Keratinocyte (primary cell): ENCODE results near the gene FAM83G. TPM values are rescaled to one million over a fixed set of nuclear protein-coding genes. Genes with fewer than 3 reads are reported as not detected.

Experiments used
- DNase-seq: peaks from one replicate; pipeline ENCODE4 v3.0.0-alpha.2; 2011; ENCODE audit warnings: low read depth, missing footprints, low spot score
- FAIRE-seq: peaks from 2 replicates; lab custom pipeline; 2011; peaks lifted over from hg19 to GRCh38; lab: Jason Lieb, UNC
- H2AFZ ChIP-seq: 2 replicates; pipeline ENCODE4 v1.6.0; 2012; ENCODE audit warnings: low read length, control low read depth, inconsistent platforms; ENCODE audit not compliant: control insufficient read depth
- H3K27ac ChIP-seq: 2 replicates; pipeline ENCODE4 v1.5.1; 2011; ENCODE audit warnings: low read length; ENCODE audit not compliant: control insufficient read depth, insufficient read depth
- H3K27me3 ChIP-seq: 3 replicates; pipeline ENCODE4 v1.6.0; 2011; ENCODE audit warnings: low read length; ENCODE audit not compliant: control insufficient read depth, insufficient read depth; ENCODE audit errors: extremely low read depth
- H3K36me3 ChIP-seq, 2 experiments: 2 replicates in 1 of 2; 3 replicates in 1 of 2; pipeline ENCODE4 v1.5.1; 2011; ENCODE audit warnings: low read length in 2 of 2, mild to moderate bottlenecking in 1 of 2; ENCODE audit not compliant: control insufficient read depth in 2 of 2, insufficient read depth in 2 of 2; ENCODE audit errors: extremely low read depth in 1 of 2
- H3K4me1 ChIP-seq: 3 replicates; pipeline ENCODE4 v1.5.1; 2011; ENCODE audit warnings: low read length; ENCODE audit not compliant: control insufficient read depth, insufficient read depth; ENCODE audit errors: extremely low read depth
- H3K4me2 ChIP-seq: 3 replicates; pipeline ENCODE4 v1.6.0; 2011; ENCODE audit warnings: low read depth, low read length; ENCODE audit not compliant: control insufficient read depth, insufficient read depth; ENCODE audit errors: extremely low read depth
- H3K4me3 ChIP-seq, 3 experiments: fragments of 200-600 bp in 1 of 3; sonication (generic) in 1 of 3; 2 replicates in 2 of 3; 3 replicates in 1 of 3; pipeline ENCODE4 v1.5.1; 2011 to 2016; ENCODE audit warnings: low read length in 3 of 3, mild to moderate bottlenecking in 3 of 3, control low read depth in 2 of 3, inconsistent platforms in 1 of 3, low read depth in 1 of 3, mixed read lengths in 1 of 3, mixed run types in 1 of 3, moderate library complexity in 1 of 3; ENCODE audit not compliant: control insufficient read depth in 2 of 3, insufficient read depth in 2 of 3; ENCODE audit errors: extremely low read depth in 1 of 3
- H3K79me2 ChIP-seq: 2 replicates; pipeline ENCODE4 v1.6.0; 2012; ENCODE audit warnings: low read length; ENCODE audit not compliant: control insufficient read depth, insufficient read depth
- H3K9ac ChIP-seq: 3 replicates; pipeline ENCODE4 v1.6.0; 2011; ENCODE audit warnings: low read length; ENCODE audit not compliant: control insufficient read depth, insufficient read depth; ENCODE audit errors: extremely low read depth
- H3K9me1 ChIP-seq: 3 replicates; pipeline ENCODE4 v1.6.0; 2011; ENCODE audit warnings: low read length; ENCODE audit not compliant: control insufficient read depth, insufficient read depth; ENCODE audit errors: extremely low read depth
- H3K9me3 ChIP-seq: 2 replicates; pipeline ENCODE4 v1.5.1; 2012; ENCODE audit warnings: low read depth, low read length; ENCODE audit not compliant: control insufficient read depth
- H4K20me1 ChIP-seq: 3 replicates; pipeline ENCODE4 v1.6.0; 2011; ENCODE audit warnings: low read length; ENCODE audit not compliant: control insufficient read depth, insufficient read depth; ENCODE audit errors: extremely low read depth
- EZH2 ChIP-seq: IDR thresholded peaks from one replicate; pipeline ENCODE4 v1.6.1; 2012; ENCODE audit warnings: inconsistent platforms, mild to moderate bottlenecking, low read length, moderate library complexity
- dilution Hi-C: fragments of 300-500 bp; cut with MboI; formaldehyde crosslinking; loops from one replicate; pipeline ENCODE4 v1.7.0; 2020; ENCODE audit warnings: low sequenced_read_pairs; ENCODE audit not compliant: extremely low pct_ligation_motif_present
- polyA plus RNA-seq, 5 experiments: library from polyadenylated mRNA; depleted of rRNA in 3 of 5; stranded (reverse) in 3 of 5; stranded (forward) in 1 of 5; unstranded in 1 of 5; fragments of >200 nt; gene quantifications; 1 replicate in 1 of 5; 2 replicates in 3 of 5; 3 replicates in 1 of 5; pipeline versions ENCODE4 v1.2.1 to v1.2.3, GENCODE V29; 2011 to 2012; ENCODE audit warnings: missing spikeins in 2 of 5, low read depth in 1 of 5, low replicate concordance in 1 of 5
- TF ChIP-seq, protein P1 (sequence below), 3 experiments: IDR thresholded peaks in 1 of 3; conservative IDR thresholded peaks in 1 of 3; optimal IDR thresholded peaks in 1 of 3; 2 replicates in 2 of 3; 3 replicates in 1 of 3; pipeline versions ENCODE3 to v1.5.1; 2011; ENCODE audit warnings: low read length in 3 of 3, mild to moderate bottlenecking in 3 of 3, moderate library complexity in 2 of 3, control low read depth in 1 of 3, inconsistent platforms in 1 of 3; ENCODE audit not compliant: insufficient read depth in 2 of 3; ENCODE audit errors: extremely low read depth in 1 of 3

Gene FAM83G
- polyA plus RNA-seq, 1 donor (not counting 4 experiments of a cell fraction or from before 2014, with no cell fraction given), result 23.2 TPM

DNA sequence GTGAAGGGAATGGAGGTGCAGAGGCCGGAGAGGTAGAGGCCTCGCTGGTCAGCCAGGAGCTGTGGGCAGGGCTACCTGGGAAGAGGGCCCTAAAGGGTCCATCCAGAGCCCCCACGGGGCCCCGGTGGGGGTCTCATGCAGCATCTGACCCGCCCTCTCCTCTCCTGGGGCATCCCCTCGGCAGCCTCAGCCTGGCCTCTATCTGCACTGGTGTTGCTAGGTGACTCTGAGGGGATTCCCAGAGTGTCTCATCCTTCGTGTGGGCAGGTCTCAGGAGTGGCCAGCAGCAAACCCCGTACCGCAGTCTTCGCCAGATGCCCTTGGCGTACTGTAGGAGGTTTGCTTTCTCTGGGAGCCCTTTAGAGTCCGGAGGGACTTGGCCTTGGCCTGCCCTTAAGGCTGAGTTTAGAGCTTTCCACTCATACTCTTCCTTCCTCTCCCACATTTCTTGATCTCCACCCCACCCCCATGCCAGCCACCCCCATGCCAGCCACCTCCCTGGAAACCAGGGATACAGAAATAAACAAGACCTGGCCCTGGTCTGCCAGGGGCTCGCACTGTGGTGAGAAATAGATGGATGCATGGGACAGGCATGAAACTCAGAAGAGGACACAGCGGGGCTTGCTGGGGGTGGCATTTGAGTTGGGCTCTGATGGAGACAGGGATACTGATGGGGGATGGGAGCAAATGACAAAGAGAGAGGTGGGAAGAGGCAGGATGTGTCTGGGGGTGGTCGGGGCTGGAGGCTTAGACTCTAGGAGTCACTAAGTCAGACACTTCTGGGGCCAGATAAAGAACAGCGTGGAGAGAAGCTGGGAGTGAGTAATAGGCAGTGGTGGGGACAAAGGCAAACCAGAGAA is 42.7 kb downstream of the FAM83G start:
- Histone ChIP-seq H3K27ac (no peak overlapping the region), H2AFZ (no peak overlapping the region), H3K4me1 (peaks cover 13% of the 10 kb centered on the region), H4K20me1 (no peaks in the 10 kb centered on the region), H3K36me3 (no peaks in the 10 kb centered on the region), H3K4me3 (no peak overlapping the region), H3K4me2 (peak overlapping the region; percentile 5), H3K27me3 (no peaks in the 10 kb centered on the region), H3K9ac (peak overlapping the region; percentile 22), H3K79me2 (no peaks in the 10 kb centered on the region), H3K9me1 (no peaks in the 10 kb centered on the region), H3K9me3 (no peaks in the 10 kb centered on the region)
- FAIRE-seq, result no peak
- DNase-seq, result no peak
- TF ChIP-seq, protein P1, sequence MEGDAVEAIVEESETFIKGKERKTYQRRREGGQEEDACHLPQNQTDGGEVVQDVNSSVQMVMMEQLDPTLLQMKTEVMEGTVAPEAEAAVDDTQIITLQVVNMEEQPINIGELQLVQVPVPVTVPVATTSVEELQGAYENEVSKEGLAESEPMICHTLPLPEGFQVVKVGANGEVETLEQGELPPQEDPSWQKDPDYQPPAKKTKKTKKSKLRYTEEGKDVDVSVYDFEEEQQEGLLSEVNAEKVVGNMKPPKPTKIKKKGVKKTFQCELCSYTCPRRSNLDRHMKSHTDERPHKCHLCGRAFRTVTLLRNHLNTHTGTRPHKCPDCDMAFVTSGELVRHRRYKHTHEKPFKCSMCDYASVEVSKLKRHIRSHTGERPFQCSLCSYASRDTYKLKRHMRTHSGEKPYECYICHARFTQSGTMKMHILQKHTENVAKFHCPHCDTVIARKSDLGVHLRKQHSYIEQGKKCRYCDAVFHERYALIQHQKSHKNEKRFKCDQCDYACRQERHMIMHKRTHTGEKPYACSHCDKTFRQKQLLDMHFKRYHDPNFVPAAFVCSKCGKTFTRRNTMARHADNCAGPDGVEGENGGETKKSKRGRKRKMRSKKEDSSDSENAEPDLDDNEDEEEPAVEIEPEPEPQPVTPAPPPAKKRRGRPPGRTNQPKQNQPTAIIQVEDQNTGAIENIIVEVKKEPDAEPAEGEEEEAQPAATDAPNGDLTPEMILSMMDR (optimal IDR thresholded peaks at IDR 0.05 in 1 of 3, IDR thresholded peaks at IDR 0.05 in 1 of 3, conservative IDR thresholded peaks at IDR 0.05 in 1 of 3; ENCODE audit: extremely low read depth in 1 of 3, insufficient read depth in 2 of 3, low read length in 3 of 3), result no peak
- TF ChIP-seq EZH2, result no peak
- dilution Hi-C loops, result no loop called here

- Histone ChIP-seq H3K27me3 (no peaks in the 10 kb centered on the region), H3K4me1 (peaks cover 13% of the 10 kb centered on the region), H3K4me2 (no peak overlapping the region), H3K79me2 (no peaks in the 10 kb centered on the region), H3K9me1 (no peaks in the 10 kb centered on the region), H3K27ac (no peak overlapping the region), H3K9ac (no peak overlapping the region), H2AFZ (no peak overlapping the region), H3K36me3 (no peaks in the 10 kb centered on the region), H3K4me3 (no peak overlapping the region), H4K20me1 (no peaks in the 10 kb centered on the region), H3K9me3 (no peaks in the 10 kb centered on the region)
- FAIRE-seq (peak; percentile 52), DNase-seq (no peak)
- TF ChIP-seq, protein P1 (optimal IDR thresholded peaks at IDR 0.05 in 1 of 3, IDR thresholded peaks at IDR 0.05 in 1 of 3, conservative IDR thresholded peaks at IDR 0.05 in 1 of 3; ENCODE audit: extremely low read depth in 1 of 3, insufficient read depth in 2 of 3, low read length in 3 of 3), result peak; percentile 84 to 98 (median 96)
- no peak for TF ChIP-seq EZH2
- dilution Hi-C loops, result no loop called here
Observed at GRCh38 chr17:18960803-18961511, 43.6 kb downstream of the FAM83G start.
